Measurements from ENCODE around the gene MCRIP2. TPM values are rescaled to one million over a fixed set of nuclear protein-coding genes. Genes with fewer than 3 reads are reported as not detected.

The MCRIP2 gene
- total RNA-seq, 1 donor from 2014 or later = 40.4 TPM

- no peak for DNase-seq (ENCODE audit: low spot score)
Measured at GRCh38 chr16:631808-632358, 9.7 kb upstream of the MCRIP2 start.

GRCh38 chr16:632486-633335 lies 8.9 kb upstream of the MCRIP2 start:
- no peak for DNase-seq (ENCODE audit: low spot score)

GRCh38 chr16:633336-634050 lies 8.1 kb upstream of the MCRIP2 start:
- no peak for DNase-seq (ENCODE audit: low spot score)

- no peak for DNase-seq (ENCODE audit: low spot score)
Measured at GRCh38 chr16:634051-634670, 7.5 kb upstream of the MCRIP2 start.

- DNase-seq (ENCODE audit: low spot score) = no peak
Measured at GRCh38 chr16:634996-635395, 6.6 kb upstream of the MCRIP2 start.

- DNase-seq (ENCODE audit: low spot score) = no peak
Measured at GRCh38 chr16:635573-636205, 5.9 kb upstream of the MCRIP2 start.

- peak; percentile 94 for DNase-seq (ENCODE audit: low spot score)
Measured at GRCh38 chr16:636206-637080, 5.2 kb upstream of the MCRIP2 start, which contains the start of gene METTL26. TSS of gene METTL26 (minus strand) at chr16:636305. CDS start at chr16:636290, 15 bp downstream.

- DNase-seq (ENCODE audit: low spot score) = peak; percentile 94
Measured at GRCh38 chr16:637081-638018, 4.3 kb upstream of the MCRIP2 start.

GRCh38 chr16:638034-638543 lies 3.5 kb upstream of the MCRIP2 start:
- no peak for DNase-seq (ENCODE audit: low spot score)

- no peak for DNase-seq (ENCODE audit: low spot score)
Measured at GRCh38 chr16:638836-639235, 2.8 kb upstream of the MCRIP2 start.

GRCh38 chr16:640614-641013 lies 1.0 kb upstream of the MCRIP2 start:
- no peak for DNase-seq (ENCODE audit: low spot score)

- DNase-seq (ENCODE audit: low spot score) = no peak
Measured at GRCh38 chr16:642189-643049, 791 bp downstream of the MCRIP2 start.

GRCh38 chr16:643050-643368 lies 1.4 kb downstream of the MCRIP2 start:
- no peak for DNase-seq (ENCODE audit: low spot score)

- no peak for DNase-seq (ENCODE audit: low spot score)
Measured at GRCh38 chr16:644556-644955, 2.9 kb downstream of the MCRIP2 start.

- no peak for DNase-seq (ENCODE audit: low spot score)
Measured at GRCh38 chr16:645852-646678, 4.4 kb downstream of the MCRIP2 start.

GRCh38 chr16:646679-647172 lies 5.1 kb downstream of the MCRIP2 start:
- no peak for DNase-seq (ENCODE audit: low spot score)

- no peak for DNase-seq (ENCODE audit: low spot score)
Measured at GRCh38 chr16:647173-647902, 5.7 kb downstream of the MCRIP2 start.

All from ureter (tissue), 1 donor.